22Rv1 (cell line): ENCODE measurements around the gene CCDC188.

Experiments
- ZFX ChIP-seq: fragments of 450-650 bp; IDR thresholded peaks from 2 replicates; pipeline ENCODE4 v1.6.1; 2017; ENCODE audit warnings: antibody characterized with exemption, borderline replicate concordance
- TF ChIP-seq, protein P1 (sequence below): fragments of 450-650 bp; IDR thresholded peaks from 2 replicates; pipeline ENCODE4 v1.5.1; 2017; ENCODE audit warnings: mild to moderate bottlenecking

DNA sequence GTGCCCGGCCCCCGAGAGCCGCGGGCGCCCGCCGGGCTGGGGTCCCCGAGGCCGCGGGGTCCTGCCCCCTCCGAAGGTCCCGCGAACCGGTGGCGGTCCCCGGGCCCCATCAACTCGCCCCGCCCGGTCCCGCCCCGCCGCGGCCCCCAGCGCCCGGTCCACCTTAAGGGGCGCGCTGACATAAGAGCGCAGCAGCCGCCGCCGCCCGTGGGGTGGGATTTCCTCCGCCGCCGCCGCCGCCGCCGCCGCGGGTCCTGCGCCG is 19.3 kb downstream of the CCDC188 start, which contains the start of gene ZDHHC8:
- TF ChIP-seq, protein P1, sequence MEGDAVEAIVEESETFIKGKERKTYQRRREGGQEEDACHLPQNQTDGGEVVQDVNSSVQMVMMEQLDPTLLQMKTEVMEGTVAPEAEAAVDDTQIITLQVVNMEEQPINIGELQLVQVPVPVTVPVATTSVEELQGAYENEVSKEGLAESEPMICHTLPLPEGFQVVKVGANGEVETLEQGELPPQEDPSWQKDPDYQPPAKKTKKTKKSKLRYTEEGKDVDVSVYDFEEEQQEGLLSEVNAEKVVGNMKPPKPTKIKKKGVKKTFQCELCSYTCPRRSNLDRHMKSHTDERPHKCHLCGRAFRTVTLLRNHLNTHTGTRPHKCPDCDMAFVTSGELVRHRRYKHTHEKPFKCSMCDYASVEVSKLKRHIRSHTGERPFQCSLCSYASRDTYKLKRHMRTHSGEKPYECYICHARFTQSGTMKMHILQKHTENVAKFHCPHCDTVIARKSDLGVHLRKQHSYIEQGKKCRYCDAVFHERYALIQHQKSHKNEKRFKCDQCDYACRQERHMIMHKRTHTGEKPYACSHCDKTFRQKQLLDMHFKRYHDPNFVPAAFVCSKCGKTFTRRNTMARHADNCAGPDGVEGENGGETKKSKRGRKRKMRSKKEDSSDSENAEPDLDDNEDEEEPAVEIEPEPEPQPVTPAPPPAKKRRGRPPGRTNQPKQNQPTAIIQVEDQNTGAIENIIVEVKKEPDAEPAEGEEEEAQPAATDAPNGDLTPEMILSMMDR = no peak
- no peak for TF ChIP-seq ZFX
